ENCODE data around the gene RASSF7. TPM values are rescaled to one million over a fixed set of nuclear protein-coding genes. Genes with fewer than 3 reads are reported as not detected.

RASSF7 gene
- total and polyA plus RNA-seq, 2 of the 8 experiments (the other 6 are each of a cell fraction or from before 2014, with no cell fraction given): 22.3 to 43.9 TPM

- FAIRE-seq: no peak
- H4K5ac ChIP-seq (ENCODE audit: insufficient read length, low read depth, low read length): no peak overlapping the region
- no peak overlapping the region for H3K18ac ChIP-seq (ENCODE audit: extremely low read depth, low read length)
- H4K20me1 ChIP-seq (replicated peaks in 1 of 2; ENCODE audit: control insufficient read depth in 1 of 2, insufficient read depth in 2 of 2, low read length in 2 of 2): no peaks in the 10 kb centered on the region
- H3K79me2 ChIP-seq (ENCODE audit: control insufficient read depth in 1 of 2, insufficient read depth in 2 of 2, low read length in 2 of 2): no peaks in the 10 kb centered on the region
- no peak overlapping the region for H4K91ac ChIP-seq (replicated peaks; ENCODE audit: insufficient read length, low read length)
- H4K8ac ChIP-seq (ENCODE audit: extremely low read depth, insufficient read depth, low read length): no peak overlapping the region
- DNase-seq (ENCODE audit: low read depth in 1 of 2, low spot score in 2 of 2): no peak
- H2BK12ac ChIP-seq (ENCODE audit: low read depth, low read length): no peak overlapping the region
- no peak overlapping the region for H3K23ac ChIP-seq (ENCODE audit: insufficient read length)
- H3K4ac ChIP-seq (replicated peaks; ENCODE audit: insufficient read length, low read depth, low read length): no peak overlapping the region
- no peaks in the 10 kb centered on the region for H3K4me1 ChIP-seq (replicated peaks in 1 of 4; ENCODE audit: control insufficient read depth in 3 of 4, insufficient read depth in 4 of 4, low read length in 3 of 4)
- 95% methylated on average over 4 of the region's 4 CpGs; no CpG with 5 or more reads in 1 of the 2 experiments for WGBS, 2 experiments (ENCODE audit: extremely low coverage in 1 of 2, insufficient coverage in 1 of 2, insufficient read length in 1 of 2, insufficient replicate concordance in 2 of 2, low coverage in 1 of 2, low lambda C conversion rate in 2 of 2, missing lambda C conversion rate in 1 of 2)
- 0 out of 7 replicates have a peak, but pooled peaks cover 0 to 3% (median 0%) of the 10 kb centered on the region in 4 experiments for H3K27me3 ChIP-seq (replicated peaks in 1 of 4; ENCODE audit: control insufficient read depth in 3 of 4, extremely low read depth in 1 of 4, insufficient read depth in 3 of 4, low read length in 3 of 4)
- H3K4me2 ChIP-seq (ENCODE audit: insufficient read depth in 1 of 2, low read depth in 2 of 2, low read length in 2 of 2): no peak overlapping the region
- H3K23me2 ChIP-seq (ENCODE audit: low read depth, low read length): no peaks in the 10 kb centered on the region
- no peak overlapping the region for H2BK15ac ChIP-seq (ENCODE audit: low read length)
- ChIA-PET CTCF (ENCODE audit: partially characterized antibody) (interaction anchor here (0.8 to 1.7 kb wide), 2 partner anchors 15 to 68 kb away, joined by 3 read pairs; no protein-coding TSS in a partner anchor), POLR2A (ENCODE audit: partially characterized antibody) (interaction anchor here (1.3 kb wide), 2 partner anchors 13 to 148 kb away, joined by 3 to 4 read pairs; no protein-coding TSS in a partner anchor)
- no peak overlapping the region for H3K14ac ChIP-seq (ENCODE audit: insufficient read length)
- peaks cover 4 to 14% of the 10 kb centered on the region in 2 experiments; a peak in 1 of 4 replicates for H3K9me3 ChIP-seq (ENCODE audit: insufficient read depth in 2 of 2, low read depth in 1 of 2, low read length in 1 of 2)
- no peak overlapping the region for H3K9ac ChIP-seq (replicated peaks in 1 of 4; ENCODE audit: extremely low read depth in 1 of 4, low read depth in 3 of 4, low read length in 3 of 4)
- H3K4me3 ChIP-seq (ENCODE audit: extremely low read depth in 1 of 4, insufficient read depth in 2 of 4, low read depth in 3 of 4, low read length in 4 of 4): no peak overlapping the region
- no peak overlapping the region for H2AK5ac ChIP-seq (ENCODE audit: low read depth, low read length)
- no peaks in the 10 kb centered on the region for H3K79me1 ChIP-seq (ENCODE audit: low read depth, low read length)
- H3K27ac ChIP-seq (ENCODE audit: low read depth, low read length): no peak overlapping the region
- H2BK20ac ChIP-seq (ENCODE audit: low read length): no peak overlapping the region
- no peak overlapping the region for H3K56ac ChIP-seq (replicated peaks; ENCODE audit: insufficient read length, low read depth, low read length)
- H2BK120ac ChIP-seq (replicated peaks; ENCODE audit: low read depth, low read length): no peak overlapping the region
- no peaks in the 10 kb centered on the region for H3K36me3 ChIP-seq (ENCODE audit: control insufficient read depth in 2 of 4, insufficient read depth in 4 of 4, low read length in 3 of 4)
- H2AFZ ChIP-seq (ENCODE audit: low read length): no peak overlapping the region
- no peak overlapping the region for H2BK5ac ChIP-seq (ENCODE audit: low read depth, low read length)
- TF ChIP-seq RBBP5 (IDR thresholded peaks at IDR 0.05; ENCODE audit: borderline replicate concordance, low read depth, low read length) (no peak), SAP30 (IDR thresholded peaks at IDR 0.05; ENCODE audit: insufficient read depth, insufficient replicate concordance, low read length) (no peak), TCF12 (IDR thresholded peaks at IDR 0.05; ENCODE audit: low read depth, low read length) (no peak), ZNF274 (IDR thresholded peaks at IDR 0.05; ENCODE audit: borderline replicate concordance, extremely low read depth, low read length) (no peak), BACH1 (IDR thresholded peaks at IDR 0.05; ENCODE audit: low read length) (no peak), POLR2A (IDR thresholded peaks at IDR 0.05; ENCODE audit: control extremely low read depth in 1 of 2, low read depth in 2 of 2, low read length in 2 of 2) (no peak), ASH2L (IDR thresholded peaks at IDR 0.05; ENCODE audit: low read length) (no peak), BCL11A (IDR thresholded peaks at IDR 0.05; ENCODE audit: low read depth in 2 of 2, low read length in 2 of 2) (no peak), JUN (IDR thresholded peaks at IDR 0.05; ENCODE audit: low read depth, low read length) (no peak), NANOG (IDR thresholded peaks at IDR 0.05; ENCODE audit: insufficient read depth, low read depth, low read length, poor library complexity, severe bottlenecking) (no peak), RAD21 (IDR thresholded peaks at IDR 0.05 in 1 of 2, conservative IDR thresholded peaks at IDR 0.05 in 1 of 2; ENCODE audit: low read depth in 2 of 2, low read length in 2 of 2) (no peak)
Measured at GRCh38 chr11:516400-516799, 44.4 kb upstream of the RASSF7 start.
